Mesothelial cell of epicardium (in vitro differentiated cells): ENCODE measurements around the gene SLC25A33. TPM values are rescaled to one million over a fixed set of nuclear protein-coding genes. Genes with fewer than 3 reads are reported as not detected.

ENCODE experiments used
- DNase-seq, 2 experiments: peaks; one replicate each; pipeline ENCODE4 v3.0.0; 2021; ENCODE audit warnings: low spot score in 2 of 2; ENCODE audit not compliant: unreplicated experiment in 2 of 2
- H3K27ac Mint-ChIP-seq: 2 replicates; pipeline ENCODE4 v1.8.0; 2021; ENCODE audit warnings: mixed read lengths
- H3K27me3 Mint-ChIP-seq: 2 replicates; pipeline ENCODE4 v1.8.0; 2021; ENCODE audit warnings: low read depth, mixed read lengths
- H3K36me3 Mint-ChIP-seq: 2 replicates; pipeline ENCODE4 v1.8.0; 2021; ENCODE audit warnings: mixed read lengths
- H3K4me1 Mint-ChIP-seq: 2 replicates; pipeline ENCODE4 v1.8.0; 2021; ENCODE audit warnings: mixed read lengths
- H3K4me3 Mint-ChIP-seq: 2 replicates; pipeline ENCODE4 v1.8.0; 2021; ENCODE audit warnings: mild to moderate bottlenecking, moderate library complexity, mixed read lengths
- H3K9me3 Mint-ChIP-seq: 2 replicates; pipeline ENCODE4 v1.8.0; 2021; ENCODE audit warnings: mixed read lengths
- total RNA-seq: library from RNA; stranded (reverse); gene quantifications from 3 replicates; pipeline ENCODE4 v1.2.1, GENCODE V29; 2021
- TF ChIP-seq, protein P1 (sequence below): fragments of 200-600 bp; sonication (generic); IDR thresholded peaks from one replicate; pipeline ENCODE4 v1.5.0; 2021; ENCODE audit warnings: antibody characterized with exemption; ENCODE audit not compliant: unreplicated experiment

Gene SLC25A33
- total RNA-seq, 1 donor from 2014 or later, result 4.7 TPM

GRCh38 chr1:9597361-9598315 lies 58.4 kb downstream of the SLC25A33 start:
- H3K27me3 Mint-ChIP-seq, result no peaks in the 10 kb centered on the region
- H3K27ac Mint-ChIP-seq, result no peak overlapping the region
- no peak overlapping the region for H3K4me3 Mint-ChIP-seq
- TF ChIP-seq, protein P1, sequence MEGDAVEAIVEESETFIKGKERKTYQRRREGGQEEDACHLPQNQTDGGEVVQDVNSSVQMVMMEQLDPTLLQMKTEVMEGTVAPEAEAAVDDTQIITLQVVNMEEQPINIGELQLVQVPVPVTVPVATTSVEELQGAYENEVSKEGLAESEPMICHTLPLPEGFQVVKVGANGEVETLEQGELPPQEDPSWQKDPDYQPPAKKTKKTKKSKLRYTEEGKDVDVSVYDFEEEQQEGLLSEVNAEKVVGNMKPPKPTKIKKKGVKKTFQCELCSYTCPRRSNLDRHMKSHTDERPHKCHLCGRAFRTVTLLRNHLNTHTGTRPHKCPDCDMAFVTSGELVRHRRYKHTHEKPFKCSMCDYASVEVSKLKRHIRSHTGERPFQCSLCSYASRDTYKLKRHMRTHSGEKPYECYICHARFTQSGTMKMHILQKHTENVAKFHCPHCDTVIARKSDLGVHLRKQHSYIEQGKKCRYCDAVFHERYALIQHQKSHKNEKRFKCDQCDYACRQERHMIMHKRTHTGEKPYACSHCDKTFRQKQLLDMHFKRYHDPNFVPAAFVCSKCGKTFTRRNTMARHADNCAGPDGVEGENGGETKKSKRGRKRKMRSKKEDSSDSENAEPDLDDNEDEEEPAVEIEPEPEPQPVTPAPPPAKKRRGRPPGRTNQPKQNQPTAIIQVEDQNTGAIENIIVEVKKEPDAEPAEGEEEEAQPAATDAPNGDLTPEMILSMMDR, result no peak
- H3K4me1 Mint-ChIP-seq, result peaks cover 20% of the 10 kb centered on the region
- H3K36me3 Mint-ChIP-seq, result peaks cover 2% of the 10 kb centered on the region
- DNase-seq, result peak in 1 of 2 experiments; percentile 17
- no peaks in the 10 kb centered on the region for H3K9me3 Mint-ChIP-seq

GRCh38 chr1:9598316-9598700 lies 59.0 kb downstream of the SLC25A33 start:
- peaks cover 13% of the 10 kb centered on the region for H3K4me1 Mint-ChIP-seq
- TF ChIP-seq, protein P1, result no peak
- H3K27me3 Mint-ChIP-seq, result no peaks in the 10 kb centered on the region
- peaks cover 2% of the 10 kb centered on the region for H3K36me3 Mint-ChIP-seq
- H3K27ac Mint-ChIP-seq, result no peak overlapping the region
- H3K9me3 Mint-ChIP-seq, result no peaks in the 10 kb centered on the region
- DNase-seq, result no peak
- H3K4me3 Mint-ChIP-seq, result no peak overlapping the region

- H3K9me3 Mint-ChIP-seq, result no peaks in the 10 kb centered on the region
- H3K4me3 Mint-ChIP-seq, result no peak overlapping the region
- H3K27me3 Mint-ChIP-seq, result no peaks in the 10 kb centered on the region
- H3K36me3 Mint-ChIP-seq, result peaks cover 2% of the 10 kb centered on the region
- no peak for DNase-seq
- no peak overlapping the region for H3K27ac Mint-ChIP-seq
- H3K4me1 Mint-ChIP-seq, result peaks cover 8% of the 10 kb centered on the region
- TF ChIP-seq, protein P1, result no peak
These were observed 60.5 kb downstream of the SLC25A33 start for GRCh38 chr1:9599741-9600140.

DNA sequence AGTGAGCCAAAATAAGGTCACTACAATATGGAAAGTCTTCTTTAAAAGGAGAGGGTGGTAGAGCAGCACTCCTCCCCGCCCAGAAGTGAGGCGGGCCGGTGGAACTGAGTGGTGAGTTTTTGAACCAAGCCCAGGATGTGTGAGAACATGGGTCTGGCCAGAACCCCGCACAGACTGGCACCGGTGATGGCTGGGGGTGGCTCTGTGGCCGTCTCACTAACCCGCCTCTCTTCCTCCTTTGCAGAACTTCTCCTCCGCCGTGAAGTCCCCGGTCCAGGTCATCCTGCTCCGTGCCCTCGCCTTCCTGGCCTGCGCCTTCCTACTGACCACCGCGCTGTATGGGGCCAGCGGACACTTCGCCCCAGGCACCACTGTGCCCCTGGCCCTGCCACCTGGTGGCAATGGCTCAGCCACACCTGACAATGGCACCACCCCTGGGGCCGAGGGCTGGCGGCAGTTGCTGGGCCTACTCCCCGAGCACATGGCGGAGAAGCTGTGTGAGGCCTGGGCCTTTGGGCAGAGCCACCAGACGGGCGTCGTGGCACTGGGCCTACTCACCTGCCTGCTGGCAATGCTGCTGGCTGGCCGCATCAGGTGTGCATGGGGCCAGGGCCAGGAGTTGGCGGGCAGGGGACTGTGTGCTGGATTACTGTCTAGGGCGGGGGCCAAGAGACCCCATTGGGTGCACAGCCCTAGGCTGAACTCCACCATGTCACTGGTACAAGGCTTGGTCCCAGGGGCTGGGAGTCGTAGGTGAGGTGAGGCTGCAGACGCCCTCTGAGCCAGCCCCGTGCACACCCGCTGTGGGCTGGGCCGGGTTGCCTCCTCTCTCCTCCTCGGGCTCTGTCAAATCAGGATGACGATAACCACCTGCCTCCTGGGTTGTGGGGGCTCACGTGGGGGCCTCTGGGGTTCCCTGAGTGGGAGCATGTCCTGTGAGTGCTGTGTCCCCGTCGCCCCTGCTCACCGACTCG lies 61.9 kb downstream of the SLC25A33 start:
- TF ChIP-seq, protein P1, result no peak
- Mint-ChIP-seq H3K4me3 (no peak overlapping the region), H3K9me3 (no peaks in the 10 kb centered on the region), H3K27ac (no peak overlapping the region), H3K36me3 (peaks cover 2% of the 10 kb centered on the region), H3K4me1 (peaks cover 6% of the 10 kb centered on the region), H3K27me3 (no peaks in the 10 kb centered on the region)
- no peak for DNase-seq

DNA sequence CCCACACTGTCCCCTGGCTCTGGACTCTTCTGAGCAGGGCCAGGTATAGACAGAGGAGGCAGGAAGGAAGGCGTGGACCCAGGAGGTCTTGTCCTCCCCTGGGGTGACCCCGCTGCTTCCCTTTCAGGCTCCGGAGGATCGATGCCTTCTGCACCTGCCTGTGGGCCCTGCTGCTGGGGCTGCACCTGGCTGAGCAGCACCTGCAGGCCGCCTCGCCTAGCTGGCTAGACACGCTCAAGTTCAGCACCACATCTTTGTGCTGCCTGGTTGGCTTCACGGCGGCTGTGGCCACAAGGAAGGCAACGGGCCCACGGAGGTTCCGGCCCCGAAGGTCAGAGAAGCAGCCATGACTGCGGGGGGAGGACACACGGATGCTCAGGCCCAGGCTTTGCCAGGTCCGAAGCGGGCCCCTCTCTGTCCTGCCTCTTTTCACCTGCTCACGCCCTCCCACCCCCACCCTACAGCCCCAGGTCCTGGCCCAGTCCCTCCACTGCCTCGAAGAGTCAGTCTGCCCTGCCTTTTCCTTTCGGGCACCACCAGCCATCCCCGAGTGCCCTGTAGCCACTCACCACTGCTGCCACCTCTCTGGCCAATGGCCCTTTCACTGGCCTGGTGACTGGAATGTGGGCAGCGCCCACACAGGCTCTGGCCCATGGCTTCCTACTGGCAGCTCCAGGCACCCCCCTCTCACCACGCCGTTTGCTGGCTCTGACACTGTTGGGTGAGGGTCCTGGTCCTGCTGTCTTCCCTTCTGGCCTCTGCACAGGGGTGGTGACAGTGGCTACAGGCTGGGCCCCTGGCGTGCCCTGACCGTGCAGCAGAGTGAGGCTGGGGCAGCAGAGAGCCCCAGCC lies 62.9 kb downstream of the SLC25A33 start:
- Mint-ChIP-seq H3K9me3 (no peaks in the 10 kb centered on the region), H3K36me3 (peaks cover 2% of the 10 kb centered on the region), H3K27ac (no peak overlapping the region), H3K27me3 (no peaks in the 10 kb centered on the region), H3K4me1 (no peaks in the 10 kb centered on the region), H3K4me3 (no peak overlapping the region)
- TF ChIP-seq, protein P1, result no peak
- DNase-seq, result no peak
